HT-29 (cell line): ENCODE measurements around the gene CACNA1D. TPM values are rescaled to one million over a fixed set of nuclear protein-coding genes. Genes with fewer than 3 reads are reported as not detected.

ENCODE experiments used
- DNase-seq: peaks from one replicate; pipeline ENCODE4 v3.0.0-alpha.2; 2015; ENCODE audit warnings: low spot score
- total RNA-seq: library from RNA; depleted of rRNA; stranded (reverse); fragments of >200 nt; shearing (Covaris generic); gene quantifications from 2 replicates; pipeline ENCODE4 v1.2.3, GENCODE V29; 2014

The CACNA1D gene
- total RNA-seq, 1 experiment from 2014 or later: 25.3 TPM

GRCh38 chr3:53805463-53806159 is 311.2 kb downstream of the CACNA1D start:
- DNase-seq: no peak

DNA sequence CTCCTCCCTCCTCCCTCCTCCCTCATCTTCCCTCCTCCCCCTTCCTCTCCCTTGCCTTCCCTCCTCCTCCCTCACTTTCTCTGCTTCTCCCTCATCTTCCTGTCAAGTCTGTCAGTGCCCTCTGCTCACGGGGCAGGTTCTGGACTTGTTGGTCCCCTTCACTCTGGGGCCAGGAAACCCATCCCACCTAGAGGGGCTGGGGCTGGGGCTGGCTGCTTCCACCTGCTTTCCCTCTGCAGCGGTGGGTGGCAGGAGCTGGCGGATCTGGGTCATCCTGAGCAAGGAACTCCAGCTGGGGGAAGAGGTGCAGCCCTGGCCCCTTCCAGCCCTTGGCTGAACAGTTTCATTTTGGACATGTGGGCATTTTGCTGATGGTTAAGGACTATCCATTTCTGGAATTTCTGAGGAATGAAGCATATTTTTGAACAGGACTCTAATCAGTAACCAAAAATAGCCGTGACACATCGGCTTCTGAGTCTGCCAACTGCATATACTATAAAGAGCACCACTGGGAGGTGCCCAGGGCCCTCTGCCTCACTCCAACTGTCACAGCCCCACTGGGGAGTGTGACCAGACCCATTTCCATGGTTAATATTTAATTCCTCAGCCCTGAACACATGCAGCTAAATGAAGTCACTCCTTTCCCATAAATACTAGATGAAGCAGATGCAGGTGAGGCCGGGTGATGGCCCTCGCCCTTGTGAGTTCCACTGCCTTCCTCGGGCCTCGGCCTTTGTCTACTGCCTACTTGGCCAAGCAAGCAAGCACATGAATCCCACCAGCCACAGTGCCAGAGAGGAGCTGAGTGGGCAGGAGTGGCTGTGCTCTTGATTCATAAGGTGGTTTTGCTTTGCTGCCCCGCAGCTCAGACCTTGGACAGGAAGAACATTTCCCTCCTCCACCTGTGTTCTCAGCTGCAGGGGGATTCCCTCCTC is 312.0 kb downstream of the CACNA1D start:
- peak; percentile 3 for DNase-seq

DNA sequence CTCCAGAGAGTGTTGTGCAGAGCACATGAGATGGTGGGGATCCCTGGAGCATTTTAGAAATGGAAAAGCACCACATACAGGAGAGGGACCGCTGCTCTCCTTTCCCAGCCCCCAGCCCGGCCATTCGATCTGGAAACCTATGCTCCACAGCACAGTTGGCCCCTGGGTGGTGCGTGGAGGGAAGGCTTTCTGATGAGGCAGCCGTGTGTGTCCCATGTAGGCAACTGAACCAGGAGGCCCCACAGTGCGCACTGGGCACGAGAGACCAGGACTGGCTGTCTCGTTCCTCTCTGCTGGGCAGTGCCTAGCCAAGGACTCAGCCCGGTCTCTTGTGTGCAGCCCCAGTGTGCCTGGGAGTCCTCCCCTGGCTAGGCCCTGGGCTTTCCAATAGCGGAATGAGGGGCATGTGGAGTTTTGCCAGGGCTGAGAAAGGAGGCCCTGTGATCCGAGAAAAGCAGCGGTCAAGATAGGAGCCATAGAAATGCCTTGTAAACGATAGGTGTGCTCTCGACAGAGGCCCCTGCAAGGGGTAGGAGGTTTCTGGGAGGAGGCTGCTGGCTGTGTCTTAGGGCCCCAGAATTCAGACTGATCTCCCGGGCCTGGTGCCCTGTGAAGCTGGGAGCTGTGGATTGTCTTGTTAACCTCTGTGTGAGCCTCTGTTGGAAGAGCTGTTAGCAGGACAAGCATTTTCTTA is 312.9 kb downstream of the CACNA1D start:
- DNase-seq: no peak

DNA sequence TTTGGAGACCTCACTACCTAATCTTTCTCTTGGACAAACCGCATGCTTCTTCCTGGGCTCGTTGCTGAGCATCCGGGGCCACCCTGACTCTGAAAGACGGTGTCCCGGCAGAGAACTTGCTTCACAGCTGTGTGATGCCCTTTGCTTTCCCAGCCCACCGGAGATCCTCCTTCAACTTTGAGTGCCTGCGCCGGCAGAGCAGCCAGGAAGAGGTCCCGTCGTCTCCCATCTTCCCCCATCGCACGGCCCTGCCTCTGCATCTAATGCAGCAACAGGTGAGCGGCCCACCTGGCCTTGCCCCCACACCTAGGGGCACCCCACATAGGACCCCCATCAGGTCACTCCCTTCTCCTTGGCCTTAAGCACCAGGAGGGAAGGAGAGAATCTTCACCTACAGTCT is 314.1 kb downstream of the CACNA1D start:
- DNase-seq: no peak

GRCh38 chr3:53809267-53809666 is 314.9 kb downstream of the CACNA1D start:
- DNase-seq: no peak

DNA sequence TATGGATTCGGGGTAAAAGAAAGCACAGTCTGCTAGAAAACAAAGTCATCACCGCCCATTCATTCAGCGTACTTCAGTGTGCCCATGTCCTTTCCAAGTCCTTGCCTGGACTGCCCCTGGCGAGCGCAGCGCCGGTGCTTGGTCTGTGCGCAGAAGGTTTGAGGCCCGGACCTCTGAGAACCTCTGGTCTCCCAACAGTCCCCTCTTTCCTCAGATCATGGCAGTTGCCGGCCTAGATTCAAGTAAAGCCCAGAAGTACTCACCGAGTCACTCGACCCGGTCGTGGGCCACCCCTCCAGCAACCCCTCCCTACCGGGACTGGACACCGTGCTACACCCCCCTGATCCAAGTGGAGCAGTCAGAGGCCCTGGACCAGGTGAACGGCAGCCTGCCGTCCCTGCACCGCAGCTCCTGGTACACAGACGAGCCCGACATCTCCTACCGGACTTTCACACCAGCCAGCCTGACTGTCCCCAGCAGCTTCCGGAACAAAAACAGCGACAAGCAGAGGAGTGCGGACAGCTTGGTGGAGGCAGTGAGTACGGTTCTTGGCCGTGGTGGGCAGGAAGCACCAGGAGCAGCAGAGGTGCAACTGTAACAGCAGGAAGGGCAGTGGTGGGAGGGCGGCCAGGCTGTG is 315.5 kb downstream of the CACNA1D start:
- DNase-seq: no peak

GRCh38 chr3:53811143-53811927 is 316.9 kb downstream of the CACNA1D start:
- DNase-seq: no peak

GRCh38 chr3:53812434-53812833 is 318.0 kb downstream of the CACNA1D start:
- DNase-seq: no peak

DNA sequence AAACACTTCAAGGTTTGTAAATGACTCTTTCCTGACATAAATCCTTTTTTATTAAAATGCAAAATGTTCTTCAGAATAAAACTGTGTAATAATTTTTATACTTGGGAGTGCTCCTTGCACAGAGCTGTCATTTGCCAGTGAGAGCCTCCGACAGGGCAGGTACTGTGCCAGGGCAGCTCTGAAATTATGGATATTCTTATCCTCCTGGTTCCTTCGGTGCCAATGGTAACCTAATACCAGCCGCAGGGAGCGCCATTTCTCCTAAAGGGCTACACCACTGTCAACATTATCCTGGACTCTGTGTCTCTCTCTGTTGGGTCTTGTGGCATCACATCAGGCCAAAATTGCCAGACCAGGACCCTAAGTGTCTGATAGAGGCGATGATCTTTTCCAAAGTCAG is 318.8 kb downstream of the CACNA1D start:
- no peak for DNase-seq

DNA sequence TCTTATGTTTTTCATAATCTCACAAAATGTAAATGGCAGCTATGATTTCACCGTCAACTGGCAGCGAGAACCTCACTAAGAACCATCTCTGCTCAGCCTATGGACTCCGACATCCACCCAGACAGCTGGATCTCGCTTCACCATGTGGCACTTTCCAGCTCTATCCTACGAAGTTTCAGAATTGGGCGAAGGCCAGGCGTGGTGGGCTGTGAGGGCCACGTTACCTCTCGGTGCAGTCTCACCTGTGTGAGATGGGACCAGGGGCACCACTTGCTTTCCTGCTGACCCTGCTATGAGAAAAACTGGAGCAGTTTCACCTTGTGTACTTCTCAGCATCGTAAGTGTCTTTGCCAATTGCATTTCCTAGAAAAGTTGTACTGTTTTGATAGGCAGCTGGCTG is 319.5 kb downstream of the CACNA1D start:
- no peak for DNase-seq

DNA sequence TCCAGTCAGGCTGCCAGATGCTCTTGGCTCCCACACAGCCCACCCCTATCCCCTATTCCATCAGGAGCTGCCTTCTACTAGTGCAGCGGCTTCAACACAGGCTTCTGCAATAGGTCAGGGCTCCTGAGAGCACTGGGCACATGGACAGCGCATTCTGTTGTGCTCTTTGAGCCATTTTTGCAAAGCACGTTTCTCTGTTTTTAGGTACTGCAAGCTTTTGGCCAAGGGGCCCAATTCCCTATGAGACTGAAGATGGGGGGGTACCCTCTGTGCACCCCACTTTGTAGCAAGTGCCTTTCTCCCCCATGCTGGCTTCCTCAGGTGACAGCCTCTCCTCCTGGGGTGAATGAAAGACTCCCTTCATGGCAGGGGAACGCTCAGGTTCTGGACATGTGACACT is 320.7 kb downstream of the CACNA1D start:
- DNase-seq: no peak

- no peak for DNase-seq
These were observed 321.2 kb downstream of the CACNA1D start for GRCh38 chr3:53815651-53816050.

DNA sequence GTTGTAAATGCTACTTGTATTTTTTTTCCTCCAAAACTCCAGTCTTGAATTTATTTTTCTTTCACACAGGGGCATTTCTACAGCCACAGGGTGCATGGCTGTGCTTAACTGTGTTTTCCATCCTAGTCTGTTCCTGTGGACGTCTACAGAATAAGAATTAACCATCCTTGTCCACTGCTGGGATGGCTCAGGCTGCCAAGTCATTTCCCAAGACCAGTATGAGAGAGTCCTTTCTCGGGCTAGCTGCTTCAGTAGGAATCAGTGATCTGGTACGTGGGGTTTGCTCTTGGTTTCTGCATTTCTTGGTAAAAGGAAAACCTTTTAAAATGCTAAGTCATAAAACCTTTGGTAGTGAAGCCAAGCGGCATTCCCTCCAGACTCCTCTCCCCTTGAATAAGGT is 322.0 kb downstream of the CACNA1D start:
- DNase-seq: no peak

- DNase-seq: no peak
These were observed 322.8 kb downstream of the CACNA1D start for GRCh38 chr3:53817211-53817610.

GRCh38 chr3:53817809-53818208 is 323.4 kb downstream of the CACNA1D start:
- no peak for DNase-seq

DNA sequence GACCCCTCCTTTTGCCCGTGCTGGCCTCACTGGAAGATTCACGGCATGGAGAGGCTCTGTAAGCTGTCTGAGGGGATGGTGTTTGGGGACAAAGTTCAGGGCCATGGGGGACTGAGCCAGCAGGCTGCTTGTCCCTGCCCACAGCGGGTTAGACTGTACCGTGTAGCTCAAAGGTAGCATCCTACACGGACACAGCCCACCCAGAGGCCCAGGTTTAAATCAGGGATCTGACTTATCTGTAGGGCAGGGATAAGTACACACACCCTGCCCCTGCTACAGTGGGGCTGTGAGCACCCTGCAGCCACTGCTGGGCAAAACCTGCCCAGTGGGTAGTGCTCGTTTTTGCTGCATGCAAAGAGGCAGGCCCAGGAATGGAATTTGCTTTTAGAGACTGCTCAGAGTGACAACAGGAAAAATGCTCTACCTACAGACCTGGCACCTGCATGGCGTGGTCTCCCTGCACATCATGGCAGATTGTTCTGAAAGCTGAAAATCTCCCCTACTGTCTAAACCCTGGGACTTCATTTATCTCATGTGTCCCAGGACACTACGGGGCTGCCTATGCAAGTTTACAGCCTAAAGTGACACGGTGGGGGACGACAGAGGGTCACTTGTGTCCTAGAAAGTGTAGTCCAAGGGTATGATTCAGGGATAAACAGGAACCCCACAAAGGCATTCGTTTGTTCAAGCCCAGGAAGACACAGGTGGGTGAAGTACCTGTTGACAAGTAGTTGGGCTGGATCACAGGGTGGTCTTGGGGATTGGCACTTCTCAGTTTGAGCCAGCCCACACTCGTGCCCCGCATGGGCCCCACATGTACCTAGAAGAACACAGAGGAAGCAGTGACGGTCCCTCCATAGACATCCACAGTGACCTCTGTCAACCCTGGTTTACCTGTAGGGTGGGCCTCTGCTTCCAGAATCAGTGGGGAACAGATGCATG is 324.1 kb downstream of the CACNA1D start:
- no peak for DNase-seq

DNA sequence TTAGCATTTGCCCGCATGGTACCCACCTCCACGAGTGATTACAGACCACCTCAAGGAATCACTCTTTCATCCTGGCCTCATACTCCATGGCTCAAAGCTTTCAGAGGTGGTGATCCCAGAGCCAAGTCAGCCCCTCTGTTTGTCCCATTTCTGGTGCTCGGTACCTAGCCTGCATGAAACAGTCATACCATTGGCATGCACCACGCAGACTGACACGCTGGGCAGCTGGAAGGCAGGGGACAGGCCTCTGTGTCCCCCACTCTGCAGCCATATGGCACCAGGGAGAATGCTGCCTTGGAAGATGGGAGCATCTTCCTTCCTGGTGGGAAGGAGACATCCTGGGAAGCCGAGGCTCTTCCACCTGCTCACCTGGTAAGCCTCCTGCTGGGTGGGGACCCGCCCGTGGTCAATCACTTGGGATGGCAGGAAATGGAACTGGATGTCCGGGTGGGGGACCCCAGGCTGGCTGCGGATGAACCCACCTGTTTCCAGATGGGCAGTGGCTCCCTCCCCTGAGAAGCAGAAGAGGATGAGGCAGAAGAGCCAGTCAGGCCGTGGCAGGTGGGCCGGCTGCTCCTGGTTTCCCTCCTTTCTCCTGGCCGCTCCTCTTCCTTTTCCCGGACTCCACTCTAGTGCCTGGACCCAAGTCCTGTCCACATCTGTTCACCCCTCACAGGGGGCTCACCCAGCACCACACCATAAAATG is 324.9 kb downstream of the CACNA1D start:
- no peak for DNase-seq

DNA sequence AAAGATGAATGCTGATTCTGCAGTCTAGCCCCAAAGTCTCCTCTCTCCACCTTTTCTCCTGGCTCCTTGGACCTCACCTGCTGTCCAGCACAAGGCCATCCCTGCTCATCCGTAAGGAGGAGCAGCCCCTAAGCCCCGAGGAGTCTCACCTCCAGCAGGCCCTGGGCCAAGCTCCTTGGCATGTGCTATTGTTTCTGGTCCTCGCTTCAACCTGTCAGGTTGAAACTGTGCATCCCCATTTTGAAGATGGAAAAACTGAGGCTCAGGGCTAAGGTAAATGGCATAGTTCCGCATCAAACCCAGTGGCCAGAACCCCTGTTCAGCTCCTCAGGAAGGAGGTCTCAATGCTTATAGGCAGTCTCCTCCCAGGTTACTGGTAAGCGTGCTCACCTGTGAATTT is 325.7 kb downstream of the CACNA1D start:
- no peak for DNase-seq
